ENCODE data around the gene FAM209B.

- TF ChIP-seq, protein P1, sequence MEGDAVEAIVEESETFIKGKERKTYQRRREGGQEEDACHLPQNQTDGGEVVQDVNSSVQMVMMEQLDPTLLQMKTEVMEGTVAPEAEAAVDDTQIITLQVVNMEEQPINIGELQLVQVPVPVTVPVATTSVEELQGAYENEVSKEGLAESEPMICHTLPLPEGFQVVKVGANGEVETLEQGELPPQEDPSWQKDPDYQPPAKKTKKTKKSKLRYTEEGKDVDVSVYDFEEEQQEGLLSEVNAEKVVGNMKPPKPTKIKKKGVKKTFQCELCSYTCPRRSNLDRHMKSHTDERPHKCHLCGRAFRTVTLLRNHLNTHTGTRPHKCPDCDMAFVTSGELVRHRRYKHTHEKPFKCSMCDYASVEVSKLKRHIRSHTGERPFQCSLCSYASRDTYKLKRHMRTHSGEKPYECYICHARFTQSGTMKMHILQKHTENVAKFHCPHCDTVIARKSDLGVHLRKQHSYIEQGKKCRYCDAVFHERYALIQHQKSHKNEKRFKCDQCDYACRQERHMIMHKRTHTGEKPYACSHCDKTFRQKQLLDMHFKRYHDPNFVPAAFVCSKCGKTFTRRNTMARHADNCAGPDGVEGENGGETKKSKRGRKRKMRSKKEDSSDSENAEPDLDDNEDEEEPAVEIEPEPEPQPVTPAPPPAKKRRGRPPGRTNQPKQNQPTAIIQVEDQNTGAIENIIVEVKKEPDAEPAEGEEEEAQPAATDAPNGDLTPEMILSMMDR (IDR thresholded peaks at IDR 0.05), result no peak
- no peak for TF ChIP-seq EZH2 (IDR thresholded peaks at IDR 0.05; ENCODE audit: borderline replicate concordance, insufficient read depth, low read depth, low read length, poor library complexity, severe bottlenecking)
Measured at GRCh38 chr20:56519551-56519950, 13.5 kb upstream of the FAM209B start.

All from B cell (primary cell).